Activated CD8-positive, alpha-beta memory T cell treated with anti-CD3 and anti-CD28 coated beads for 36 hours (primary cell): ENCODE measurements around the gene TMA7B. TPM values are rescaled to one million over a fixed set of nuclear protein-coding genes. Genes with fewer than 3 reads are reported as not detected.

Experiments used
- CTCF ChIA-PET: fragments of 350-600 bp; sonication (Branson Sonifier 250); formaldehyde crosslinking; loops from one replicate; lab custom pipeline; 2021; ENCODE audit warnings: antibody characterized with exemption; lab: Charles Lee
- POLR2A ChIA-PET: fragments of 350-600 bp; sonication (Branson Sonifier 250); formaldehyde crosslinking; loops from one replicate; lab custom pipeline; 2021; ENCODE audit warnings: antibody characterized with exemption; lab: Charles Lee
- total RNA-seq, 2 experiments: library from RNA; stranded (reverse); gene quantifications; one replicate each; pipeline ENCODE4 v1.2.3, GENCODE V29; 2021

Gene TMA7B
- total RNA-seq, 2 experiments from 2014 or later, result 0.75 to 1.2 TPM

GRCh38 chr22:39943337-39943736 lies 16.9 kb upstream of the TMA7B start:
- ChIA-PET POLR2A (interaction anchor here (0.8 to 1.7 kb wide), 2 partner anchors 10 to 403 kb away, joined by 3 to 9 read pairs; partner anchors contain the start of gene ADSL), CTCF (interaction anchor here (0.7 to 3.4 kb wide), 8 partner anchors 10 to 456 kb away, joined by 3 to 18 read pairs (median 5); no protein-coding TSS in a partner anchor)

DNA sequence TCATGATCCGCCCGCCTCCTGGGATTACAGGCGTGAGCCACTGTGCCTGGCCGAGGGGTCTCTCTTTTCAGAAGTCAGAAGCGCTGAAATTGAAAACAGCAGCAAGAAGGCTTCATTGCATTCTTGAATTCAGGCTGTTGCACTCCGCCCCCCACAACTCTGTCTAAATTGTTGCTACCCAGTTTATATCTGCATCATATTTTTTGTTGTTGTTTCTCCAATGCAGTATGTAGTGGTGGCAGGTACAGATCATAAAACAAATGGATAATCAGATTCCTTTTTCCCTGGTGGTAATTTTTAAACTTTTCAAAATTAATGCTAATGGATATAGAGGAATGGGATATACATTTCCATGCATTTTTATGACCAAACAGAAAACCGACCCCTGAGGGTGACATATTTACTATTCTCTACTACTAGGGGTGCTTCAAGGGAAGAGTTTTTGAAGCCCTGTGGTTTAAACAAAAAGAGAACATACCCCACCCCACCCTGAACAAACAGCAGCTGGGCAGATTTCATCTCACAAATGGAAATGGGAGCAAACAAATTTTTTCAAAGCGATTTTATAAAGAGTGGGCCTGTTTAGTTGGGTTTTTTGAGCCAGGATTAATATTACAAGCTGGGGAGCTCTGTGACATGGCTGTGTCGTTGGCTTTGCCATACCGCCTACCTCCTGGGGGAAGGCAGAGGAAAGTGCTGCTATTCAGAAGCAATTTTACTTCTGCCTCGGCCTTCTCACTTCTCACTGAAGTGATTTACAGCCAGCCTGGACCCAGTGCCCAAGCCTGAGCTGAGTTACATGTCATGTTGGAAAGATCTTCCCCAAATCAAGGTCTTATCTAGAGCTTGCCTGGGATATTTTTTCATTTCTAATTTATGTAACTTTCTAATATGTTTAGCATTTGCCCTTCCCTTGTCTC lies 16.0 kb upstream of the TMA7B start:
- CTCF ChIA-PET, result interaction anchor here (0.7 to 3.4 kb wide), 5 partner anchors 11 to 378 kb away, joined by 3 to 18 read pairs (median 6); no protein-coding TSS in a partner anchor
- POLR2A ChIA-PET, result interaction anchor here (0.8 kb wide), 1 partner anchor 402 kb away, joined by 3 read pairs; the partner anchor contains the start of gene ADSL

DNA sequence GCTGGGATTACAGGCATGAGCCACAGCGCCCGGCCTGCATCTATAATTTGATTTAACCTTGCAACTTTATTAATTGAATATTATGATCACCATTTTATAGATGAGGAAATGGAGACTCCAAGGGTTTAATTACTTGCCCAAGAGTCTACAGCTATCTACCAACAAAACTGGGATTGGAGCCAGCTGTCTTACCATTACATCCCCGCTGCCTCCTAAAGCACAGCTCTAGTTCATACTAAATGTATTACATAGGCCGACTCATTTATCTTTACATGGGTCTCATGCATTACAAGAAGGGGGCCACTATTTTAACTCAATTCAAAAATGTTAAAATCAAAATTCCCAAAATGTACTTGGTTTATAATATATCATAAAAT lies 14.1 kb upstream of the TMA7B start:
- ChIA-PET POLR2A (interaction anchor here (1.0 kb wide), 1 partner anchor 48 kb away, joined by 4 read pairs; the partner anchor contains the start of gene FAM83F), CTCF (interaction anchor here (0.8 to 1.3 kb wide), 4 partner anchors 12 to 42 kb away, joined by 3 to 4 read pairs (median 3); no protein-coding TSS in a partner anchor)

- ChIA-PET CTCF (interaction anchor here (0.8 to 1.3 kb wide), 3 partner anchors 13 to 42 kb away, joined by 3 to 4 read pairs (median 3); no protein-coding TSS in a partner anchor), POLR2A (interaction anchor here (1.0 kb wide), 1 partner anchor 48 kb away, joined by 4 read pairs; the partner anchor contains the start of gene FAM83F)
These were observed 13.5 kb upstream of the TMA7B start for GRCh38 chr22:39946503-39947219.

DNA sequence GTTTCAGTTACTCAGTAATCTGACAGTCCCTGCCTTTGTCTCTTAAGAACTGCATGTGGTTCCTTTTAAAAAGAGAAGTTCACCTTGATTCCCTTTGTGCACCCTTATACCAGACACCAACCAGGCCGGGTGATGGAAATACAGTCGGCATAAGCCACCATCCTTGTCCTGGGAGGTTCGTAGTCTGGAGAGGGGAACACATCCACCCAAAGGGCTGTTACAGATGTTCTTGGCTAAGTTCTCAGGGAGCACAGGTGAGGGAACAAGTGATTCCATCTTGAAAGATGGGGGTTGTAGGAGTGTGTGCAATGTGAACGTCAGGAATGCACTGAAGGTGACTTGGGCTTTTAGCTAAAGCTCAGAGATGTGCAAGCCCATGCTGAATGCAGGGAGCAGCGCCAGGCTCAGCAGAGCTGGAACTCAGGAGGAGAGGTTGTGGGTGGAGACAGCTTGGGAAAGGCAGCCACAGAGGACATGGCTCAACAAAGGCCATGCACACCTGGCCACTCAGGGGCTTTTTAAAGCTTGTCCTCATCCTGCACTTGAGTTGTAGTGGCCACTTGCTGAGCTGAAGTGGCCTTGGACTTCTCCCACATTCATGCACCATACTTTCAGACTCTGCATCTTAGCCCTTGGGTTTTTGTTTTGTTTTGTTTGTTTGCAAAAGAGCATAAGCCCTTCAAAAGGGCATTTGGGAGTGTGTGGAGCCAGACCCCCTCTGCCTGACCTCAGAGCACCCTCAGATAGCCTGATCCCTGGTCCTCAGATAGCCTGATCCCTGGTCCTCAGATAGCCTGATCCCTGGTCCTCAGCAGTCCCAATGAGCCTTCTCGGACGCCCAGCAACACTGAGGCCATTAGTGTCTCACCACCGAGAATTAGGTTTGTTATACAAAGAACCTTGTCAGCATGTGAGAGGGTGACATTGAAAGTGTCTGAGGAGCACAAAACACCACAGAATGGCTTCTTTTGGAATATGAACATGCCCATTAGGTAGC lies 12.7 kb upstream of the TMA7B start:
- POLR2A ChIA-PET, result no interaction called here

DNA sequence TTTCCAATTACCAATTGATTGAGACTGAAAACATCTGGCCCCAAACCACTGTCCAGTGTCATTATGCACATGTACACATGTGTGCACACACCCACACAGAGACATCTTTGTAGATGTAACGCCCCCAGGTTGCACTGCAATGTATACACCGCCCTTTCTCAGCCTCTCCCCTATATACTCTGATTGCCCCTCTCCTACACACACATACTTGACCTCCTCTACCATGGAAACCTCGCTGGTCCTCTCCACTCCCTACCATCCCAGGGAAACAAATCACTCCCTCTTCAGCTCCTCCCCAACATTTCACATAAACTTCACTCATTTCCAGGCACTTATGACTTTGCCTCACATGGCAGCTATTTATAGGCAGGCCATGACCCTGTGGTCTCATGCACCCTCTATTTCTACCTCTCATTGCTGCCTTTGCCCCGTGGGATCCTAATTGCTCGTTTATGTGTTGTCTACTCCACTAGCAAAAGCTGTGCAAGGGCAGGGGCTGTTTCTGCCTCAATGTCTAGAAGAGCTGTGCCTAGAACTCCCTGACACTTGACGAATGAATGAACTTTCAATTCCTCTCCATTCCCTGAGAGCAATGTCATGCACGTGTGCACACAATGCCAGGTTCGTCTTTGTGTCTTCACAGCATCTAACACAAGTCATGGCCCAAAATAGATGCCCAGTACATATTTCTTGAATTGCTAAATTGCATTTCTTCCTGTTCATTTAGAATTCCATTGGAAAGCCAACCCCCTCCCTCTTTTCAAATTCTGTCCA lies 10.0 kb upstream of the TMA7B start:
- ChIA-PET POLR2A (no interaction called here), CTCF (interaction anchor here (1.1 to 1.9 kb wide), 6 partner anchors 8 to 371 kb away, joined by 3 to 5 read pairs (median 4); no protein-coding TSS in a partner anchor)

More for the DNA sequence above, 12.7 kb upstream of the TMA7B start:
- CTCF ChIA-PET, result interaction anchor here (0.9 kb wide), 1 partner anchor 225 kb away, joined by 3 read pairs; no protein-coding TSS in a partner anchor

- POLR2A ChIA-PET, result interaction anchor here (0.8 kb wide), 1 partner anchor 9 kb away, joined by 5 read pairs; no protein-coding TSS in a partner anchor
- CTCF ChIA-PET, result interaction anchor here (0.7 to 1.9 kb wide), 5 partner anchors 8 to 373 kb away, joined by 3 to 5 read pairs (median 3); partner anchors contain the start of gene TMA7B
These were observed 8.4 kb upstream of the TMA7B start for GRCh38 chr22:39951603-39952293.

DNA sequence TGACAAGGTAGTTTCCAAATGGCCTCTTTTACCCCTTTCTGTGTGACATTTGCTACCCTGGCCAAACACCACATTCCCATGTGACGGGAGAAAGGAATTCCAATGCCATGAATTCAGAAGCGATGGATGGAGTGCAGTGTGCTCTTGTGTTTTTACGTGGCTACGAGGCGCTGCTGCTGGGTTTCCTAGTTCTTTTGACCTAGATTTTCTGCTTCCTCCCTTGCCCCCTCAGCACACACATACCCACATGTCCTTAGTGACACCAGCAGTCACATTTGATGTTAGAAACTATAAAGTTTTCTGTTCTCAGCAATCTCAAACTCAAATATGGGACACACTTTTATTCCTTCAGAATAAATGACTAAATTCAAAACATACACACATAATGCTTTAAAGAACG lies 7.8 kb upstream of the TMA7B start:
- POLR2A ChIA-PET, result interaction anchor here (0.6 kb wide), 1 partner anchor 432 kb away, joined by 3 read pairs; no protein-coding TSS in a partner anchor

GRCh38 chr22:39953101-39953500 lies 7.1 kb upstream of the TMA7B start:
- ChIA-PET POLR2A (interaction anchor here (0.6 kb wide), 1 partner anchor 433 kb away, joined by 3 read pairs; no protein-coding TSS in a partner anchor), CTCF (interaction anchor here (0.7 to 1.3 kb wide), 3 partner anchors 83 to 424 kb away, joined by 3 read pairs; no protein-coding TSS in a partner anchor)

More for the DNA sequence above, 7.8 kb upstream of the TMA7B start:
- CTCF ChIA-PET, result interaction anchor here (0.7 to 1.5 kb wide), 4 partner anchors 20 to 423 kb away, joined by 3 read pairs; no protein-coding TSS in a partner anchor

DNA sequence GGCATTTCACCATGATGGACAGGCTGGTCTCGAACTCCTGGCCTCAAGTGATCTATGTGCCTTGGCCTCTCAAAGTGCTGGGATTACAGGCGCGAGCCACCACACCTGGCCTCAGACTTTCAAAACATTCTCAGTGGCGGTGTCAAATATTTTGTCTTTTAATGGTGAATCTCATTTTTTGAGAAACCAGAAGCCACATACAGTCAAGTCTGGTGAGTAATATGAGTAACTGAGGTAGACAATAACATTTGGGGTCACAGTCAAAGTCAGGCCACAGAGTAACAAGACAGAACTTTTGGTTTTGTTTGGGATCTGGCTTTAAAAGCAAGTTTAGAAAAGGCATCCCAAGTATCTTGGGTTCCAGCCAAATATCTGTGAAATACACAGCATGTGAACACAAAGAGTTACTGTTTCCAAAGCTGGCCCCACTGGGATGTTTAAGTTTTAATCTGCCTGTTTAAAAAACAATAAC lies 5.6 kb upstream of the TMA7B start:
- ChIA-PET CTCF (no interaction called here), POLR2A (no interaction called here)

GRCh38 chr22:39955675-39956074 lies 4.5 kb upstream of the TMA7B start:
- ChIA-PET CTCF (no interaction called here), POLR2A (no interaction called here)

GRCh38 chr22:39956932-39957664 lies 3.1 kb upstream of the TMA7B start:
- ChIA-PET CTCF (interaction anchor here (1.1 kb wide), 1 partner anchor 423 kb away, joined by 3 read pairs; no protein-coding TSS in a partner anchor), POLR2A (interaction anchor here (0.6 kb wide), 2 partner anchors 24 to 49 kb away, joined by 4 to 6 read pairs; no protein-coding TSS in a partner anchor)

DNA sequence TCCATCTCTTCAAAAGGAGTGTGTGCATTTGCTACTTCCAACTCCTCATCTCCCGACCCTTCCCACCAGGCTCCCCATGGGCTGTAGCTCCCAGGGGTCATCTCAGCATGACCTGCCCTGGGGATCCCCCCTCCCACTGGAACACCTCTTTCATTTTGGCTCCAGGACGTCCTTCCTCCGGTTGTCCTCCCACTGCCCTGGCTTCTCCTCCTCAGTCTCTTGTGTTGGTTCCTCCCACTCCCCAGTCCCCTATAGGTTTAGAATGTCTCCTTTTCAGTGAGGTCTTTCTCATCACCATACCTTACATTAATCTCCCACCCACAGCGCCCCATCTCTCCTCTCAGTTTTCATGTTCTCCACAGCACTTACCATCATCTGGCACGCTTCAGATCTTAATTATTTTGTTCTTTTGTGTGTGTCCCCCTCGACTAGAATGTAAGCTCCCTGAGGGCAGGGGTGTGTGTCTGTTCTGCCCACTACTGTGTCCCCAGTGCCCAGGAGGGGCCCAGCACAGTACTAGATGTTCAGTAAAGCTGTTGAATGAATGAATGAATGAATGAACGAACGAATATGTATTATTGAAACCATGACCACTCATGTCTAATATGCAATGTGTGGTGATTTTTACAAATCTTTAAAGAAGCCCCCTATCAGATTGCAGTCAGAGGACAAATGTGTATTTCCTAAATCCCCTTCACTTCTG lies 2.0 kb upstream of the TMA7B start:
- ChIA-PET CTCF (no interaction called here), POLR2A (no interaction called here)

- CTCF ChIA-PET, result interaction anchor here (1.2 to 1.3 kb wide), 2 partner anchors 8 to 26 kb away, joined by 3 read pairs; no protein-coding TSS in a partner anchor
- POLR2A ChIA-PET, result no interaction called here
These were observed 1.1 kb upstream of the TMA7B start for GRCh38 chr22:39958949-39959639.
